ENCODE measurements around the gene ADCY4.
A peak's percentile ranks its signal among the peaks of the same experiment; 100 is the strongest.

Gene ADCY4

GRCh38 chr14:24310265-24310645 is 24.6 kb downstream of the ADCY4 start:
- TF ChIP-seq CTCF (conservative IDR thresholded peaks at IDR 0.05), result no peak
- TF ChIP-seq ZFX (IDR thresholded peaks at IDR 0.05), result no peak
- peak overlapping the region; percentile 76 for H3K27ac ChIP-seq

GRCh38 chr14:24309538-24310264 is 25.2 kb downstream of the ADCY4 start, which contains the start of gene LTB4R2:
Gene LTB4R2 (plus strand): TSS chr14:24310140. CDS start chr14:24310665, 525 bp downstream.
- TF ChIP-seq ZFX (IDR thresholded peaks at IDR 0.05) (no peak), CTCF (conservative IDR thresholded peaks at IDR 0.05) (no peak)
- H3K27ac ChIP-seq, result peak within 1 kb of the TSS; percentile 76

- TF ChIP-seq CTCF (conservative IDR thresholded peaks at IDR 0.05) (peak; percentile 78), ZFX (IDR thresholded peaks at IDR 0.05) (no peak)
These were observed 26.3 kb downstream of the ADCY4 start for GRCh38 chr14:24308342-24309124.

GRCh38 chr14:24307575-24308341 is 27.1 kb downstream of the ADCY4 start, which contains the start of gene CIDEB:
Gene CIDEB (minus strand): TSS chr14:24307977. CDS start chr14:24307858, 119 bp downstream.
- TF ChIP-seq ZFX (IDR thresholded peaks at IDR 0.05) (no peak), CTCF (conservative IDR thresholded peaks at IDR 0.05) (peak; percentile 94)
- no peak within 1 kb of the TSS for H3K27ac ChIP-seq

More at GRCh38 chr14:24308342-24309124, 26.3 kb downstream of the ADCY4 start:
- H3K27ac ChIP-seq, result no peak overlapping the region

- no peak for TF ChIP-seq ZFX (IDR thresholded peaks at IDR 0.05)
- no peak for TF ChIP-seq CTCF (conservative IDR thresholded peaks at IDR 0.05)
- no peak overlapping the region for H3K27ac ChIP-seq
These were observed 27.7 kb downstream of the ADCY4 start for GRCh38 chr14:24307156-24307574.

- H3K27ac ChIP-seq, result no peak overlapping the region
- TF ChIP-seq ZFX (IDR thresholded peaks at IDR 0.05) (no peak), CTCF (conservative IDR thresholded peaks at IDR 0.05) (no peak)
These were observed 30.9 kb downstream of the ADCY4 start for GRCh38 chr14:24304019-24304387.
